Gastrocnemius medialis (tissue), 4 donors: ENCODE results near the gene IRAK1.

Source experiments
- POLR2A ChIP-seq, 2 donors: fragments of 450-650 bp; IDR thresholded peaks; one replicate each; pipeline ENCODE4 v1.6.1; 2017; ENCODE audit warnings: antibody characterized with exemption in 2 of 2, mild to moderate bottlenecking in 2 of 2, moderate library complexity in 2 of 2
- TF ChIP-seq, protein P1 (sequence below), 5 experiments: fragments of 450-650 bp in 3 of 5; fragments of 200-600 bp in 2 of 5; sonication (generic) in 2 of 5; IDR thresholded peaks in 4 of 5; conservative IDR thresholded peaks in 1 of 5; 1 replicate in 4 of 5; 2 replicates in 1 of 5; pipeline ENCODE4 v1.5.1; 2016 to 2019; ENCODE audit warnings: antibody characterized with exemption in 5 of 5, mild to moderate bottlenecking in 3 of 5, moderate library complexity in 3 of 5

DNA sequence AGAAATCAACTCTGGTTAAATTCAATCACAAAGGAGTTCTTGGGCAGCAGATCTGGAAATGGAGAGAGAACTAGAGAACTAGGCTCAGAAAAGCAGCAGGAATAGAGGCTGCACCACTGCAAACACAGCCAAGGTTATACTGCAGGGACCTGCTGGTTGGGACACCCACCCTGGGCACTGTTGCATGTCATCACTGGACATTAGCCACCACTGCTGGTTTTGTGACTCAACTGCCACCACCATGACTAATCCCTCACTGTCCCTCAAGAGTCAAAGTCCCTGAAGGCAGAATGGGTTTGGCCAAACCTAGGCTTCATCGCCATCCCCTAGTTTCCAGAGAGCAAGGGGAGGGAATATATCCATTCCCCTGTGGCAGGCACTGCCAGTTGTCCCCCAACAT is 38.1 kb upstream of the IRAK1 start:
- TF ChIP-seq, protein P1, sequence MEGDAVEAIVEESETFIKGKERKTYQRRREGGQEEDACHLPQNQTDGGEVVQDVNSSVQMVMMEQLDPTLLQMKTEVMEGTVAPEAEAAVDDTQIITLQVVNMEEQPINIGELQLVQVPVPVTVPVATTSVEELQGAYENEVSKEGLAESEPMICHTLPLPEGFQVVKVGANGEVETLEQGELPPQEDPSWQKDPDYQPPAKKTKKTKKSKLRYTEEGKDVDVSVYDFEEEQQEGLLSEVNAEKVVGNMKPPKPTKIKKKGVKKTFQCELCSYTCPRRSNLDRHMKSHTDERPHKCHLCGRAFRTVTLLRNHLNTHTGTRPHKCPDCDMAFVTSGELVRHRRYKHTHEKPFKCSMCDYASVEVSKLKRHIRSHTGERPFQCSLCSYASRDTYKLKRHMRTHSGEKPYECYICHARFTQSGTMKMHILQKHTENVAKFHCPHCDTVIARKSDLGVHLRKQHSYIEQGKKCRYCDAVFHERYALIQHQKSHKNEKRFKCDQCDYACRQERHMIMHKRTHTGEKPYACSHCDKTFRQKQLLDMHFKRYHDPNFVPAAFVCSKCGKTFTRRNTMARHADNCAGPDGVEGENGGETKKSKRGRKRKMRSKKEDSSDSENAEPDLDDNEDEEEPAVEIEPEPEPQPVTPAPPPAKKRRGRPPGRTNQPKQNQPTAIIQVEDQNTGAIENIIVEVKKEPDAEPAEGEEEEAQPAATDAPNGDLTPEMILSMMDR (IDR thresholded peaks at IDR 0.05 in 4 of 5, conservative IDR thresholded peaks at IDR 0.05 in 1 of 5), result no peak
- no peak for TF ChIP-seq POLR2A (IDR thresholded peaks at IDR 0.05)
